CD4-positive, alpha-beta T cell (primary cell): ENCODE measurements around the gene MEPE. TPM values are rescaled to one million over a fixed set of nuclear protein-coding genes. Genes with fewer than 3 reads are reported as not detected.

ENCODE experiments used
- ATAC-seq: fragments of 200-7000 bp; cut with Tn5 transposase; one replicate; pipeline ENCODE4 v1.10.0; 2022; ENCODE audit warnings: mild to moderate bottlenecking; ENCODE audit not compliant: poor library complexity
- CTCF ChIA-PET: fragments of 350-600 bp; sonication (Branson Sonifier 250); formaldehyde crosslinking; loops from one replicate; lab custom pipeline; 2021; ENCODE audit warnings: antibody characterized with exemption, inconsistent platforms; lab: Charles Lee
- POLR2A ChIA-PET: fragments of 350-600 bp; sonication (Branson Sonifier 250); formaldehyde crosslinking; loops from one replicate; lab custom pipeline; 2021; ENCODE audit warnings: antibody characterized with exemption, inconsistent platforms; lab: Charles Lee
- DNase-seq, 14 experiments: peaks; one replicate each; pipeline ENCODE4 v3.0.0-alpha.2; 2013 to 2020; ENCODE audit warnings: mixed read lengths in 2 of 14
- H3K27ac ChIP-seq, 2 donors: one replicate each; pipeline versions ENCODE4 v1.5.1 to v1.7.0; 2013; ENCODE audit warnings: low read length in 2 of 2, low read depth in 1 of 2, mild to moderate bottlenecking in 1 of 2
- H3K27me3 ChIP-seq, 2 experiments: 1 replicate in 1 of 2; 2 replicates in 1 of 2; pipeline versions ENCODE4 v1.6.1 to v1.7.0; 2013; ENCODE audit warnings: low read length in 2 of 2, control low read depth in 1 of 2, mild to moderate bottlenecking in 1 of 2, moderate library complexity in 1 of 2; ENCODE audit not compliant: insufficient read depth in 2 of 2, control insufficient read depth in 1 of 2
- H3K36me3 ChIP-seq: one replicate; pipeline ENCODE4 v1.6.1; 2013; ENCODE audit warnings: low read length, control low read depth; ENCODE audit not compliant: insufficient read depth
- H3K4me1 ChIP-seq: one replicate; pipeline ENCODE4 v1.6.1; 2013; ENCODE audit warnings: low read length, control low read depth; ENCODE audit not compliant: insufficient read depth
- H3K4me3 ChIP-seq: one replicate; pipeline ENCODE4 v1.5.1; 2013; ENCODE audit warnings: mild to moderate bottlenecking, low read length, moderate library complexity
- H3K9me3 ChIP-seq, 2 experiments: 1 replicate in 1 of 2; 2 replicates in 1 of 2; pipeline versions ENCODE4 v1.6.1 to v1.7.0; 2013; ENCODE audit warnings: low read length in 2 of 2, mild to moderate bottlenecking in 2 of 2, control low read depth in 1 of 2, moderate library complexity in 1 of 2; ENCODE audit not compliant: control insufficient read depth in 1 of 2, insufficient read depth in 1 of 2
- H3K27ac Mint-ChIP-seq: one replicate; pipeline ENCODE4 v1.8.0; 2020; ENCODE audit warnings: mixed read lengths
- H3K27me3 Mint-ChIP-seq: one replicate; pipeline ENCODE4 v1.8.0; 2021; ENCODE audit warnings: mixed read lengths
- H3K36me3 Mint-ChIP-seq: one replicate; pipeline ENCODE4 v1.8.0; 2021; ENCODE audit warnings: low read depth, mixed read lengths
- H3K4me1 Mint-ChIP-seq: one replicate; pipeline ENCODE4 v1.8.0; 2021; ENCODE audit warnings: low read depth, mixed read lengths
- H3K4me3 Mint-ChIP-seq: one replicate; pipeline ENCODE4 v1.8.0; 2020; ENCODE audit warnings: mild to moderate bottlenecking, mixed read lengths
- H3K9me3 Mint-ChIP-seq: one replicate; pipeline ENCODE4 v1.8.0; 2020; ENCODE audit warnings: mixed read lengths
- intact Hi-C, 2 experiments: fragments of 100-400 bp; cut with DNase I in 1 of 2; cut with micrococcal nuclease in 1 of 2; formaldehyde crosslinking; loops; one replicate each; pipeline versions ENCODE4 v1.15.1 to v1.9.0; 2023 to 2025; cut with DNase I, micrococcal nuclease
- polyA plus RNA-seq, 2 donors: library from polyadenylated mRNA; unstranded; fragments of 120-200 nt; gene quantifications; one replicate each; pipeline ENCODE4 v1.2.1, GENCODE V29; 2013
- total RNA-seq, 174 experiments: library from RNA in 2 of 174; stranded (reverse) in 2 of 174; gene quantifications; one replicate each; pipeline ENCODE4 v1.2.3 and lab custom pipeline; 2021 to 2026
- TF ChIP-seq, protein P1 (sequence below): fragments of 200-600 bp; IDR thresholded peaks from one replicate; pipeline ENCODE4 v1.8.0; 2022; ENCODE audit warnings: antibody characterized with exemption, mild to moderate bottlenecking

Gene MEPE, protein sequence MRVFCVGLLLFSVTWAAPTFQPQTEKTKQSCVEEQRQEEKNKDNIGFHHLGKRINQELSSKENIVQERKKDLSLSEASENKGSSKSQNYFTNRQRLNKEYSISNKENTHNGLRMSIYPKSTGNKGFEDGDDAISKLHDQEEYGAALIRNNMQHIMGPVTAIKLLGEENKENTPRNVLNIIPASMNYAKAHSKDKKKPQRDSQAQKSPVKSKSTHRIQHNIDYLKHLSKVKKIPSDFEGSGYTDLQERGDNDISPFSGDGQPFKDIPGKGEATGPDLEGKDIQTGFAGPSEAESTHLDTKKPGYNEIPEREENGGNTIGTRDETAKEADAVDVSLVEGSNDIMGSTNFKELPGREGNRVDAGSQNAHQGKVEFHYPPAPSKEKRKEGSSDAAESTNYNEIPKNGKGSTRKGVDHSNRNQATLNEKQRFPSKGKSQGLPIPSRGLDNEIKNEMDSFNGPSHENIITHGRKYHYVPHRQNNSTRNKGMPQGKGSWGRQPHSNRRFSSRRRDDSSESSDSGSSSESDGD
- not detected for total RNA-seq
- not detected for polyA plus RNA-seq (2013, experiment 1 of 2)
- not detected for polyA plus RNA-seq (2013, experiment 2 of 2)
- 0 to 0.10 (median 0) reads per million in 172 experiments for total RNA-seq (lab: John Stamatoyannopoulos, UW)

DNA sequence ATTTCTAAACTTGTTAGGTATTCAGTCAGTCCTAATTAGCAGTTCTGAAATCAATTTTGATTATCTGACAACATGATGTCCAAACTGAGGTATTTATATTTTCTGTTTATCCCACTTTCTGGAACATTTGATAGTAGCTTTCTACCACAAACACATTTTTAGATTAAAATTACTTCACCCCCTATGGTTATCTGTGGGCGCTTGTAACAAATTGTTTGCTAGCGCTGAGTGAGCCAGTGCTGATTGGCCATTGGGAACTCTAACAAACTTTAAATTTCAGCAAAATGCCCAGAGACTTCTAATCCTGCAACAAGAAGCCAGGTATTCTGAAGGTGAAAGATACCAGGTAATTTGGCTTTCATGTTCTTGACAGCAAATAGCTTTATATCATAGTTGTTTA lies at the start of gene MEPE:
Gene MEPE (plus strand): TSS at position 301 of the 400 bp plus-strand sequence. CDS start 1,746 bp downstream, outside the sequence.
- CTCF ChIA-PET = no interaction called here
- Histone ChIP-seq H3K4me3 (no peak within 1 kb of the TSS), H3K36me3 (no peaks in the 10 kb centered on the region), H3K4me1 (no peaks in the 10 kb centered on the region), H3K9me3 (no peaks in the 10 kb centered on the region), H3K27ac (no peak within 1 kb of the TSS), H3K27me3 (no peaks in the 10 kb centered on the region)
- no peak for DNase-seq
- H3K36me3 Mint-ChIP-seq = no peaks in the 10 kb centered on the region
- no peak for ATAC-seq
- no peaks in the 10 kb centered on the region for H3K4me1 Mint-ChIP-seq
- TF ChIP-seq, protein P1, sequence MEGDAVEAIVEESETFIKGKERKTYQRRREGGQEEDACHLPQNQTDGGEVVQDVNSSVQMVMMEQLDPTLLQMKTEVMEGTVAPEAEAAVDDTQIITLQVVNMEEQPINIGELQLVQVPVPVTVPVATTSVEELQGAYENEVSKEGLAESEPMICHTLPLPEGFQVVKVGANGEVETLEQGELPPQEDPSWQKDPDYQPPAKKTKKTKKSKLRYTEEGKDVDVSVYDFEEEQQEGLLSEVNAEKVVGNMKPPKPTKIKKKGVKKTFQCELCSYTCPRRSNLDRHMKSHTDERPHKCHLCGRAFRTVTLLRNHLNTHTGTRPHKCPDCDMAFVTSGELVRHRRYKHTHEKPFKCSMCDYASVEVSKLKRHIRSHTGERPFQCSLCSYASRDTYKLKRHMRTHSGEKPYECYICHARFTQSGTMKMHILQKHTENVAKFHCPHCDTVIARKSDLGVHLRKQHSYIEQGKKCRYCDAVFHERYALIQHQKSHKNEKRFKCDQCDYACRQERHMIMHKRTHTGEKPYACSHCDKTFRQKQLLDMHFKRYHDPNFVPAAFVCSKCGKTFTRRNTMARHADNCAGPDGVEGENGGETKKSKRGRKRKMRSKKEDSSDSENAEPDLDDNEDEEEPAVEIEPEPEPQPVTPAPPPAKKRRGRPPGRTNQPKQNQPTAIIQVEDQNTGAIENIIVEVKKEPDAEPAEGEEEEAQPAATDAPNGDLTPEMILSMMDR = no peak
- peaks cover 14% of the 10 kb centered on the region for H3K27me3 Mint-ChIP-seq
- H3K9me3 Mint-ChIP-seq = no peaks in the 10 kb centered on the region
- intact Hi-C loops = no loop called here
- POLR2A ChIA-PET = no interaction called here
- H3K4me3 Mint-ChIP-seq = no peak within 1 kb of the TSS
- H3K27ac Mint-ChIP-seq = no peak within 1 kb of the TSS

DNA sequence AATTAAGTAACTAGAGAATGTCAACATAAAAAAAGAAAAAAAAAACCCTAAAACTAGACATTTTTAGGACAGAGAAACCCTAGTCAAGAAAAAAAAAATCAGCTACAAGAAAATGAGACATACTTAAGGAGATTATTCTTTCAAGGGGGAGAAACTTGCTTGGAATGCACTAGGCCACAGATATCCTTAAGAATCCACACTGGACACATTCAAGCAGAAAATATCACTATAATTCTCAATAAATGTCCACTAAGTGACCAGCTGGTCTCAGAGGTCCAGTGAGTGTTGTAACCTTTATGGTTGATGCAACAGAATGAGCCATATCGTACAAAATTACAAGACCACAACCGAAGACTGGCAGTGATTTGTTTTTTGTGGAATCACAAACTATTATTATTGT lies 49.0 kb upstream of the MEPE start:
- Mint-ChIP-seq H3K36me3 (no peaks in the 10 kb centered on the region), H3K27me3 (no peaks in the 10 kb centered on the region), H3K4me3 (no peak overlapping the region), H3K27ac (no peak overlapping the region), H3K4me1 (no peaks in the 10 kb centered on the region), H3K9me3 (no peaks in the 10 kb centered on the region)
- peaks cover 0 to 4% of the 10 kb centered on the region in 2 experiments for H3K9me3 ChIP-seq
- intact Hi-C loops = no loop called here
- TF ChIP-seq, protein P1 = no peak
- H3K27ac ChIP-seq = no peak overlapping the region
- ChIA-PET POLR2A (no interaction called here), CTCF (no interaction called here)
- H3K4me3 ChIP-seq = no peak overlapping the region
- ATAC-seq = no peak
- H3K36me3 ChIP-seq = no peaks in the 10 kb centered on the region
- H3K4me1 ChIP-seq = no peaks in the 10 kb centered on the region
- no peaks in the 10 kb centered on the region for H3K27me3 ChIP-seq
- DNase-seq = no peak

DNA sequence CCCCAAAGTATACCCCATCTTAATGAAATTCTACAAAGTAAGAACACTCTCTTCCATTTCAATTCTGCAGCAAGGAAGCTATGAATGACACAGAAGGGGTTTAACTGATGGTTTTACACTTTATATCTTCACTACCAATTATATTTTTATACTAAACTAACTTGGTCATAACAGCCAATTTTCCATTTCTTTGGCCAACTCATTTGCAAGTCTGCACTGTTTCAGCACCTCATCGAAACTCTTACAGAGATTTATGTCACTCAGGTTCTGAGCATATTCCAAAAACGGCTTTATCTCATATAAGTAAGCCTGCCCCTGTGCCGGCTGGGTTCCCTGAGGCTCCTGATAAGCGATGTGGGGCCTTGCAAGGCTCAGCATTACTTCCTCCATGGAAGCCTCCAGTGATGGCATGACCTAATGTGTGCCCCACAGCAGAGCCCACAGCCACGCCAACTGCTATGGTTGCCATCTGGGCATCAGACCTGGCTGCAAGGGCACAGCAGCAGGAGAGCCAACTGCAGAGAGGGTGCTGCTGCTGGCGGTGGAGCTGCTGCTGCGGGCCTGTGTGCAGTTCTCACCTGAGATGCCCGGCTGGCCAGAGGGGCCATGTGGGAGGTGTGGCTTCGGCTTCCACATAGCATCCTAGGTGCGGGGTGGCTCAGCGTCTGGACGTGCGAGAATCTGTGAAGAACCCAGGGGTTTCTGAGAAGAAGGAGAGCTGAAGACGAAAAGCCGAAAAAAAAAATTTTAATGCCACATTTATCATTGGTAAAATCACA lies 46.8 kb upstream of the MEPE start:
- CTCF ChIA-PET = no interaction called here
- H3K27ac Mint-ChIP-seq = no peak overlapping the region
- Histone ChIP-seq H3K4me3 (no peak overlapping the region), H3K9me3 (peaks cover 0 to 4% of the 10 kb centered on the region in 2 experiments), H3K27ac (no peak overlapping the region), H3K36me3 (no peaks in the 10 kb centered on the region), H3K27me3 (no peaks in the 10 kb centered on the region), H3K4me1 (no peaks in the 10 kb centered on the region)
- no peaks in the 10 kb centered on the region for H3K27me3 Mint-ChIP-seq
- ATAC-seq (no peak), DNase-seq (no peak)
- H3K4me3 Mint-ChIP-seq = no peak overlapping the region
- no peaks in the 10 kb centered on the region for H3K4me1 Mint-ChIP-seq
- TF ChIP-seq, protein P1 = no peak
- intact Hi-C loops = no loop called here
- no peaks in the 10 kb centered on the region for H3K9me3 Mint-ChIP-seq
- POLR2A ChIA-PET = no interaction called here
- H3K36me3 Mint-ChIP-seq = no peaks in the 10 kb centered on the region
